HUES64 (cell line): ENCODE data around the gene IZUMO4.

Experiments
- H3K27ac ChIP-seq: 2 replicates; pipeline ENCODE4 v1.7.0; 2013; ENCODE audit warnings: low read depth, low read length, inconsistent platforms
- H3K27me3 ChIP-seq: 2 replicates; pipeline ENCODE4 v1.6.1; 2013; ENCODE audit warnings: mild to moderate bottlenecking, low read length; ENCODE audit not compliant: insufficient read depth
- H3K36me3 ChIP-seq: 2 replicates; pipeline ENCODE4 v1.6.1; 2013; ENCODE audit warnings: mild to moderate bottlenecking, low read length; ENCODE audit not compliant: insufficient read depth
- H3K4me1 ChIP-seq: 2 replicates; pipeline ENCODE4 v1.6.1; 2013; ENCODE audit warnings: mild to moderate bottlenecking, low read length, moderate library complexity; ENCODE audit not compliant: insufficient read depth
- H3K4me3 ChIP-seq: 2 replicates; pipeline ENCODE4 v1.5.1; 2013; ENCODE audit warnings: mild to moderate bottlenecking, low read length, moderate library complexity
- H3K9ac ChIP-seq: 2 replicates; pipeline ENCODE4 v1.6.1; 2013; ENCODE audit warnings: mild to moderate bottlenecking, low read depth, low read length
- H3K9me3 ChIP-seq: 2 replicates; pipeline ENCODE4 v1.6.1; 2013; ENCODE audit warnings: low read depth, low read length; ENCODE audit not compliant: insufficient read depth
- WGBS: fragments of 150-250, 120-280 bp; methylation state at CpG from one replicate; pipeline ENCODE4 v1.1.7; 2013; ENCODE audit warnings: missing lambda C conversion rate; 5-methylcytosine and 5-hydroxymethylcytosine counted together

Gene IZUMO4

GRCh38 chr19:2060884-2061494, 35.7 kb upstream of the IZUMO4 start:
- 1% methylated on average over 55 of the region's 55 CpGs for WGBS
- H3K4me1 ChIP-seq = peaks cover 21% of the 10 kb centered on the region; the same call in 1 of the 2 replicates
- H3K4me3 ChIP-seq = peak overlapping the region; percentile 69
- H3K27ac ChIP-seq = peak overlapping the region; percentile 90
- no peaks in the 10 kb centered on the region for H3K27me3 ChIP-seq
- H3K9me3 ChIP-seq = no peaks in the 10 kb centered on the region
- peak overlapping the region; percentile 84 for H3K9ac ChIP-seq
- no peaks in the 10 kb centered on the region for H3K36me3 ChIP-seq

GRCh38 chr19:2061495-2062388, 35.0 kb upstream of the IZUMO4 start:
- H3K36me3 ChIP-seq = no peaks in the 10 kb centered on the region
- H3K9me3 ChIP-seq = no peaks in the 10 kb centered on the region
- WGBS = 4% methylated on average over 47 of the region's 50 CpGs
- H3K27ac ChIP-seq = peak overlapping the region; percentile 91
- no peaks in the 10 kb centered on the region for H3K27me3 ChIP-seq
- H3K9ac ChIP-seq = peak overlapping the region; percentile 84
- peak overlapping the region; percentile 69 for H3K4me3 ChIP-seq
- H3K4me1 ChIP-seq = peaks cover 21% of the 10 kb centered on the region; the same call in 1 of the 2 replicates

GRCh38 chr19:2062389-2062729, 34.4 kb upstream of the IZUMO4 start:
- 72% methylated on average over 10 of the region's 10 CpGs for WGBS
- peaks cover 21% of the 10 kb centered on the region; the same call in 1 of the 2 replicates for H3K4me1 ChIP-seq
- no peaks in the 10 kb centered on the region for H3K9me3 ChIP-seq
- H3K36me3 ChIP-seq = no peaks in the 10 kb centered on the region
- 0 out of 2 replicates have a peak overlapping the region, but pooled peaks have one; percentile 78 for H3K9ac ChIP-seq
- no peaks in the 10 kb centered on the region for H3K27me3 ChIP-seq
- peak overlapping the region; percentile 91; the same call in 1 of the 2 replicates for H3K27ac ChIP-seq
- H3K4me3 ChIP-seq = peak overlapping the region; percentile 69

GRCh38 chr19:2062770-2063169, 33.9 kb upstream of the IZUMO4 start:
- Histone ChIP-seq H3K27ac (no peak overlapping the region), H3K4me3 (no peak overlapping the region), H3K27me3 (no peaks in the 10 kb centered on the region), H3K36me3 (no peaks in the 10 kb centered on the region), H3K9ac (no peak overlapping the region), H3K4me1 (peaks cover 21% of the 10 kb centered on the region; the same call in 1 of the 2 replicates), H3K9me3 (no peaks in the 10 kb centered on the region)
- 93% methylated on average over 9 of the region's 9 CpGs for WGBS

- Histone ChIP-seq H3K27ac (no peak overlapping the region), H3K4me3 (no peak overlapping the region), H3K9ac (no peak overlapping the region), H3K27me3 (no peaks in the 10 kb centered on the region), H3K36me3 (no peaks in the 10 kb centered on the region), H3K4me1 (peaks cover 21% of the 10 kb centered on the region; the same call in 1 of the 2 replicates), H3K9me3 (no peaks in the 10 kb centered on the region)
- 92% methylated on average over 8 of the region's 8 CpGs for WGBS
Measured at GRCh38 chr19:2063824-2064223, 32.9 kb upstream of the IZUMO4 start.

GRCh38 chr19:2064395-2064787, 32.3 kb upstream of the IZUMO4 start:
- Histone ChIP-seq H3K36me3 (no peaks in the 10 kb centered on the region), H3K4me1 (peaks cover 21% of the 10 kb centered on the region; the same call in 1 of the 2 replicates), H3K27ac (no peak overlapping the region; the same call in 1 of the 2 replicates), H3K27me3 (no peaks in the 10 kb centered on the region), H3K9ac (no peak overlapping the region), H3K9me3 (no peaks in the 10 kb centered on the region), H3K4me3 (no peak overlapping the region)
- 92% methylated on average over 13 of the region's 13 CpGs for WGBS

- Histone ChIP-seq H3K9ac (no peak overlapping the region), H3K27me3 (no peaks in the 10 kb centered on the region), H3K4me1 (peaks cover 15% of the 10 kb centered on the region; the same call in 1 of the 2 replicates), H3K27ac (no peak overlapping the region; the same call in 1 of the 2 replicates), H3K9me3 (no peaks in the 10 kb centered on the region), H3K36me3 (no peaks in the 10 kb centered on the region), H3K4me3 (no peak overlapping the region)
- WGBS = 93% methylated on average over 38 of the region's 38 CpGs
Measured at GRCh38 chr19:2064788-2065524, 31.8 kb upstream of the IZUMO4 start.

- 94% methylated on average over 10 of the region's 10 CpGs for WGBS
- Histone ChIP-seq H3K9ac (no peak overlapping the region), H3K27ac (no peak overlapping the region), H3K36me3 (peaks cover 8% of the 10 kb centered on the region; the same call in 1 of the 2 replicates), H3K27me3 (no peaks in the 10 kb centered on the region), H3K9me3 (no peaks in the 10 kb centered on the region), H3K4me1 (no peaks in the 10 kb centered on the region), H3K4me3 (no peak overlapping the region)
Measured at GRCh38 chr19:2070436-2070827, 26.3 kb upstream of the IZUMO4 start.

- H3K4me3 ChIP-seq = no peak overlapping the region
- no peak overlapping the region for H3K27ac ChIP-seq
- no peaks in the 10 kb centered on the region for H3K27me3 ChIP-seq
- WGBS = 93% methylated on average over 19 of the region's 19 CpGs
- H3K36me3 ChIP-seq = peaks cover 8% of the 10 kb centered on the region; the same call in 1 of the 2 replicates
- H3K9ac ChIP-seq = no peak overlapping the region
- no peaks in the 10 kb centered on the region for H3K9me3 ChIP-seq
- no peaks in the 10 kb centered on the region for H3K4me1 ChIP-seq
Measured at GRCh38 chr19:2070986-2071673, 25.6 kb upstream of the IZUMO4 start.

GRCh38 chr19:2072757-2073551, 23.8 kb upstream of the IZUMO4 start:
- Histone ChIP-seq H3K36me3 (peaks cover 17% of the 10 kb centered on the region; the same call in 1 of the 2 replicates), H3K4me1 (no peaks in the 10 kb centered on the region), H3K9me3 (no peaks in the 10 kb centered on the region), H3K27me3 (no peaks in the 10 kb centered on the region), H3K9ac (no peak overlapping the region), H3K4me3 (no peak overlapping the region), H3K27ac (no peak overlapping the region)
- 95% methylated on average over 32 of the region's 32 CpGs for WGBS
